PFSK-1 (cell line): ENCODE results near the gene NOL9.

Source experiments
- FOXP2 ChIP-seq: optimal IDR thresholded peaks from 2 replicates; pipeline ENCODE3; 2011; ENCODE audit warnings: borderline replicate concordance, control low read depth, inconsistent platforms; ENCODE audit not compliant: insufficient read depth; ENCODE audit errors: extremely low read length, extremely low read depth
- POLR2AphosphoS5 ChIP-seq: IDR thresholded peaks from 2 replicates; pipeline ENCODE4 v1.6.1; 2012; ENCODE audit warnings: low read depth, mild to moderate bottlenecking, control low read depth, low read length, moderate library complexity
- REST ChIP-seq, 2 experiments: IDR thresholded peaks; 2 replicates each; pipeline versions ENCODE4 v1.6.1 to v1.8.0; 2011 to 2012; ENCODE audit warnings: low read depth in 2 of 2, low read length in 2 of 2, control low read depth in 1 of 2, inconsistent platforms in 1 of 2, mild to moderate bottlenecking in 1 of 2, moderate library complexity in 1 of 2; ENCODE audit not compliant: insufficient read depth in 1 of 2
- SIN3A ChIP-seq: IDR thresholded peaks from 2 replicates; pipeline ENCODE4 v1.6.1; 2012; ENCODE audit warnings: mild to moderate bottlenecking, low read length, moderate library complexity, borderline replicate concordance; ENCODE audit not compliant: insufficient read depth
- TAF1 ChIP-seq: IDR thresholded peaks from 2 replicates; pipeline ENCODE4 v1.6.1; 2012; ENCODE audit warnings: low read length, control low read depth, borderline replicate concordance; ENCODE audit not compliant: insufficient read depth

NOL9 gene

GRCh38 chr1:6585081-6585722 is 30.9 kb upstream of the NOL9 start:
- TF ChIP-seq SIN3A (no peak), FOXP2 (no peak), POLR2AphosphoS5 (no peak), TAF1 (no peak), REST (IDR thresholded peaks at IDR 0.05; ENCODE audit: insufficient read depth in 1 of 2, low read depth in 2 of 2, low read length in 2 of 2) (no peak)

DNA sequence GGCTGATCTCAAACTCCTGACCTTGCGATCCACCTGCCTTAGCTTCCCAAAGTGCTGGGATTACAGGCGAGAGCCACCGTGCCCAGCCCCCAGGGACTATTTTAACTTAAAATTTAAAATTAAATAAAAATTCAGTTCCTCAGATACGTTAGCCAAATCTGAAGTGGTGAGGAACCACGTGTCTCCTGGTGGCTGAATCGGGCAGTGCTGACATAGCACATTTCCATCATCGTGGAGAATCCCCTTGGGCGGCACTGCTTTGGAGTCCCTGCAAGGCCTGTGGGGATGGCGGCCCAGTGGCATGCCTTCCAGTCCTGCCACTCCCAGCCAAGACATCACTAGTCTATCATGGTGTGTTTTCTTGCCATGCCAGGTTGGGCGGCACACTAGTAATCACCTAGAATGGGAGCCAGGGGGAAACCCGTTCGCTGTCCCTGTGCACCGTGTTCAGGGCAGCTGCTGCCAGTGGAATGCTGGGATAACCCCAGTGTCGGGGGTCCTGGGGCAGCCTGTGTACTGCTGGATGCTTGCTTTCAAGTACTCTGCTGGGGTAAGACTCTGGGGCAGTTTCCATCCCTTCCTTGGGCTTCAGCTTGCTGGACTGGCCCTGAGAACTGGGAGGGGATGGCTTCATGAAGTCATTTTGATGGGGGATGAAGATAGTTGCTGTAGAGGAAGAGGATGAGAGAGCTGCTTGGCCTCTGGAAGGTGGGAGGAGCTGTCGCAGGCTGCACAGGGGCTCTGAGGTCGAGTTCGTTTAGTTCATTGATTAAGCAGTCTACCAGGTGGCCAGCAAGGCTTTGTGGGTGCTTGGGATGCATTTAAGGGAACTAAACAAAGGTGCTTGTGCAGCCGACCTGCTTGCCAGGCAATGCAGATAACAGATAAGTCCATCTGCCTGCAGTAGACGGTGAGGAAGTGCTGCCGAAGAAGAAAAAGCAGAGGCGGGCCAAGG is 30.1 kb upstream of the NOL9 start:
- TF ChIP-seq TAF1 (no peak), POLR2AphosphoS5 (no peak), REST (IDR thresholded peaks at IDR 0.05; ENCODE audit: insufficient read depth in 1 of 2, low read depth in 2 of 2, low read length in 2 of 2) (no peak), FOXP2 (no peak), SIN3A (no peak)

- TF ChIP-seq TAF1 (no peak), POLR2AphosphoS5 (no peak), SIN3A (no peak), REST (IDR thresholded peaks at IDR 0.05; ENCODE audit: insufficient read depth in 1 of 2, low read depth in 2 of 2, low read length in 2 of 2) (no peak), FOXP2 (no peak)
Observed at GRCh38 chr1:6582370-6582769, 28.1 kb upstream of the NOL9 start.

GRCh38 chr1:6581561-6582305 is 27.4 kb upstream of the NOL9 start:
- TF ChIP-seq REST (IDR thresholded peaks at IDR 0.05; ENCODE audit: insufficient read depth in 1 of 2, low read depth in 2 of 2, low read length in 2 of 2) (no peak), POLR2AphosphoS5 (no peak), TAF1 (no peak), FOXP2 (no peak), SIN3A (no peak)
